Measurements from ENCODE around the gene IDI1.

Gene IDI1

GRCh38 chr10:1003884-1004670 is 44.8 kb downstream of the IDI1 start:
- Mint-ChIP-seq H3K27me3 (ENCODE audit: low read depth) (no peaks in the 10 kb centered on the region), H3K27ac (no peak overlapping the region), H3K36me3 (ENCODE audit: low read depth) (peaks cover 74% of the 10 kb centered on the region)

GRCh38 chr10:1002425-1003006 is 46.4 kb downstream of the IDI1 start:
- Mint-ChIP-seq H3K36me3 (ENCODE audit: low read depth) (peaks cover 73% of the 10 kb centered on the region), H3K4me1 (ENCODE audit: low read depth) (peaks cover 7% of the 10 kb centered on the region), H3K9me3 (peaks cover 25% of the 10 kb centered on the region), H3K4me3 (no peak overlapping the region), H3K27me3 (ENCODE audit: low read depth) (no peaks in the 10 kb centered on the region), H3K27ac (no peak overlapping the region)

More at GRCh38 chr10:1003884-1004670, 44.8 kb downstream of the IDI1 start:
- Mint-ChIP-seq H3K4me3 (no peak overlapping the region), H3K4me1 (ENCODE audit: low read depth) (peaks cover 11% of the 10 kb centered on the region), H3K9me3 (peaks cover 25% of the 10 kb centered on the region)

- Mint-ChIP-seq H3K27me3 (ENCODE audit: low read depth) (no peaks in the 10 kb centered on the region), H3K9me3 (peaks cover 13% of the 10 kb centered on the region), H3K36me3 (ENCODE audit: low read depth) (peaks cover 70% of the 10 kb centered on the region), H3K4me1 (ENCODE audit: low read depth) (peaks cover 9% of the 10 kb centered on the region), H3K27ac (no peak overlapping the region), H3K4me3 (no peak overlapping the region)
Observed at GRCh38 chr10:997266-998022, 51.5 kb downstream of the IDI1 start.

DNA sequence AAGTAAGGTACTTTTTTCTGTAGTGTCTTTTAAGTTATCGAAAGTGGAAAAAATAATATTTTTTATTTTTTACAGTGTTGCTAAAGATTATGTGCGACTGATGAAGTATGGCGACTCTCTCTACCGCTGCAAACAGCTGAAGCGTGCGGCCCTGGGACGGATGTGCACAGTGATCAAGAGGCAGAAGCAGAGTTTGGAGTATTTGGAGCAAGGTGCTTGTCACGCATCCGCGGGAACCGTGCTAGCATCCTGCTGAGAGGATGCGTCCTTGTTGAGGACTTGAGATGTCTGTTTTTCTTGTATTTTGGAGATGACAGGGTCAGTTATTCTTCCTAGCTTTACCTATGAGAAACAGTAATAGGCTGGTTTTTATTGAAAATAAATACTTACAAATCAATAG is 52.9 kb downstream of the IDI1 start:
- Mint-ChIP-seq H3K27ac (no peak overlapping the region), H3K4me3 (no peak overlapping the region), H3K9me3 (peaks cover 3% of the 10 kb centered on the region), H3K36me3 (ENCODE audit: low read depth) (peaks cover 59% of the 10 kb centered on the region), H3K4me1 (ENCODE audit: low read depth) (peaks cover 11% of the 10 kb centered on the region), H3K27me3 (ENCODE audit: low read depth) (no peaks in the 10 kb centered on the region)

- no peak overlapping the region for H3K4me3 Mint-ChIP-seq
- no peaks in the 10 kb centered on the region for H3K9me3 Mint-ChIP-seq
- H3K4me1 Mint-ChIP-seq (ENCODE audit: low read depth), result peaks cover 16% of the 10 kb centered on the region
- H3K27me3 Mint-ChIP-seq (ENCODE audit: low read depth), result no peaks in the 10 kb centered on the region
- no peak overlapping the region for H3K27ac Mint-ChIP-seq
- H3K36me3 Mint-ChIP-seq (ENCODE audit: low read depth), result peaks cover 58% of the 10 kb centered on the region
Observed at GRCh38 chr10:995559-995926, 53.4 kb downstream of the IDI1 start.

DNA sequence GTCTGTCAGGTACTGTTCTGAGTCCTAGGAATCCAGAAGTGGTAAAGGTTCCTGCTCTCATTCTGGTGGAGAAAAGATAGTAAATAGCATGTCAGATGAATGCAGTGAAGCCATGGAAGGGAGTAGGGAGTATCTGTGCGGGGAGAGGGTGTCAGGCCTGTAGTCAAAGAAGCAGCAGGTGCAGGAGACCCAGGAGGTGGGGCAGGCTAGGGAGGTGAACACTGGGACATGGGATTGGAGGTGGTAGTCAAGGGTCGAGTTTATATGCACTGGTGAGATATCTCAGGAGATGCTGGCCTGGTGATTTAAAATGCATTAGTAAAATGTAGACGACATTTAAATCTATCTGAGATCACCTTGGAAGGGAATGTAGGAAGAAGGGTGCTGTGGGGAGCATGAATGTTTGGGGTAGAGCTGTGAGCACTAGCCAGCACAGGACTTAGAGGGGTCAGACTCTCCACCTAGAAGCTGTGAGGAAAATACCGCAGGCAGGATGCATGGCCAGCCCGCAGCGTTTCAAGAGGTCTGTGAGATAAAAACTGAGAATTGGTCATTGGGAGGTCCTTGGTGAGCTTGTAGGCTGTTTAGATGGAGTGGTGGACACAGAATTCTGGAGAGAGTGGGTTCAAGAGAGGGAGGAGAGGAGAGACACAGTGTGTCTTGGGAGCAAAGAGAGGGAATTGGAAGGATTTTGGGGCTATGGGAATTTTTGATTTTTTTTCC is 53.9 kb downstream of the IDI1 start:
- Mint-ChIP-seq H3K9me3 (no peaks in the 10 kb centered on the region), H3K27me3 (ENCODE audit: low read depth) (no peaks in the 10 kb centered on the region), H3K4me1 (ENCODE audit: low read depth) (peaks cover 19% of the 10 kb centered on the region), H3K36me3 (ENCODE audit: low read depth) (peaks cover 58% of the 10 kb centered on the region), H3K27ac (no peak overlapping the region), H3K4me3 (no peak overlapping the region)

GRCh38 chr10:992871-993270 is 56.0 kb downstream of the IDI1 start:
- Mint-ChIP-seq H3K4me1 (ENCODE audit: low read depth) (peaks cover 27% of the 10 kb centered on the region), H3K27me3 (ENCODE audit: low read depth) (no peaks in the 10 kb centered on the region), H3K36me3 (ENCODE audit: low read depth) (peaks cover 45% of the 10 kb centered on the region), H3K27ac (no peak overlapping the region), H3K4me3 (no peak overlapping the region), H3K9me3 (no peaks in the 10 kb centered on the region)

DNA sequence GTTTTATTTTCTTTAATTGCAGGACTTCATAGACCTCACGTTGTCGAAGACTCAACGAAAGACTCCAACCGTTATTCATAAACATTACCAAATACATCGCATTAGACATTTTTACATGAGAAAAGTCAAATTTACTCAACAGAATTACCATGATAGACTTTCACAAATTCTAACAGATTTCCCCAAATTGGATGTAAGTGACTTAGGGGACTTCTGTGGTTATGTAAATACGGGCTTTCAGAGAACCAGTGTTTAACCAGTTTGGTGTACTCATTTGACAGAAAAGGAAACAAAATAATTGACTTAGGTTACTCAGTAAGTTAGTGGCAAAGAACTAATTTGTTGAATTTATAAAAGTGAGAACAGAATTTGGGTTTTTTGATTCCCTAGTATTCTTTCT is 56.5 kb downstream of the IDI1 start:
- Mint-ChIP-seq H3K27ac (no peak overlapping the region), H3K36me3 (ENCODE audit: low read depth) (peaks cover 41% of the 10 kb centered on the region), H3K4me1 (ENCODE audit: low read depth) (peaks cover 23% of the 10 kb centered on the region), H3K27me3 (ENCODE audit: low read depth) (no peaks in the 10 kb centered on the region), H3K9me3 (no peaks in the 10 kb centered on the region), H3K4me3 (no peak overlapping the region)

- Mint-ChIP-seq H3K4me3 (peak overlapping the region; percentile 25), H3K9me3 (no peaks in the 10 kb centered on the region), H3K27me3 (ENCODE audit: low read depth) (no peaks in the 10 kb centered on the region), H3K4me1 (ENCODE audit: low read depth) (peaks cover 26% of the 10 kb centered on the region), H3K27ac (no peak overlapping the region), H3K36me3 (ENCODE audit: low read depth) (peaks cover 30% of the 10 kb centered on the region)
Observed at GRCh38 chr10:990808-991207, 58.1 kb downstream of the IDI1 start.
